CD4-positive, alpha-beta T cell treated with Interleukin-2 at 100 ng/mL for 4 hours (primary cell): ENCODE results near the gene WT1.
A peak's percentile ranks its signal among the peaks of the same experiment; 100 is the strongest.

Experiments used
- DNase-seq: peaks from one replicate; pipeline ENCODE4 v3.0.0-alpha.2; 2020; ENCODE audit warnings: low spot score

The WT1 gene

GRCh38 chr11:32421992-32422391 lies 13.3 kb downstream of the WT1 start:
- DNase-seq: no peak

GRCh38 chr11:32420937-32421901 lies 14.1 kb downstream of the WT1 start:
- peak; percentile 32 for DNase-seq

GRCh38 chr11:32420139-32420538 lies 15.2 kb downstream of the WT1 start:
- no peak for DNase-seq

- no peak for DNase-seq
These were observed 16.5 kb downstream of the WT1 start for GRCh38 chr11:32418836-32419235.

GRCh38 chr11:32417806-32418205 lies 17.5 kb downstream of the WT1 start:
- no peak for DNase-seq

- no peak for DNase-seq
These were observed 19.0 kb downstream of the WT1 start for GRCh38 chr11:32416301-32416700.

GRCh38 chr11:32414925-32415324 lies 20.4 kb downstream of the WT1 start:
- no peak for DNase-seq

GRCh38 chr11:32411942-32412615 lies 23.3 kb downstream of the WT1 start:
- no peak for DNase-seq

GRCh38 chr11:32405592-32405991 lies 29.7 kb downstream of the WT1 start:
- no peak for DNase-seq

GRCh38 chr11:32402836-32403235 lies 32.5 kb downstream of the WT1 start:
- no peak for DNase-seq

GRCh38 chr11:32400670-32401369 lies 34.5 kb downstream of the WT1 start:
- DNase-seq: no peak

GRCh38 chr11:32400196-32400595 lies 35.1 kb downstream of the WT1 start:
- DNase-seq: no peak

- DNase-seq: no peak
These were observed 38.3 kb downstream of the WT1 start for GRCh38 chr11:32396991-32397390.

GRCh38 chr11:32396331-32396730 lies 39.0 kb downstream of the WT1 start:
- no peak for DNase-seq

- DNase-seq: no peak
These were observed 40.2 kb downstream of the WT1 start for GRCh38 chr11:32395127-32395526.

GRCh38 chr11:32392840-32393239 lies 42.5 kb downstream of the WT1 start:
- no peak for DNase-seq

- no peak for DNase-seq
These were observed 43.3 kb downstream of the WT1 start for GRCh38 chr11:32391956-32392553.

GRCh38 chr11:32391479-32391878 lies 43.9 kb downstream of the WT1 start:
- no peak for DNase-seq

GRCh38 chr11:32390712-32391111 lies 44.6 kb downstream of the WT1 start:
- no peak for DNase-seq

GRCh38 chr11:32388871-32389770 lies 46.2 kb downstream of the WT1 start:
- no peak for DNase-seq

GRCh38 chr11:32388365-32388764 lies 47.0 kb downstream of the WT1 start:
- DNase-seq: no peak
